Thyroid gland (tissue), 4 donors: Measurements from ENCODE around the gene CNIH1.

ENCODE experiments used
- CTCF ChIP-seq, 6 experiments: fragments of 200-600 bp in 3 of 6; fragments of 450-650 bp in 3 of 6; sonication (generic) in 3 of 6; IDR thresholded peaks; one replicate each; pipeline ENCODE4 v1.5.1; 2016 to 2019; ENCODE audit warnings: antibody characterized with exemption in 6 of 6, mild to moderate bottlenecking in 2 of 6, inconsistent platforms in 1 of 6, moderate library complexity in 1 of 6
- POLR2A ChIP-seq, 2 donors: fragments of 450-650 bp; IDR thresholded peaks; one replicate each; pipeline ENCODE4 v1.6.1; 2017; ENCODE audit warnings: antibody characterized with exemption in 2 of 2, mild to moderate bottlenecking in 2 of 2, moderate library complexity in 1 of 2

GRCh38 chr14:54472315-54472714 is 31.1 kb upstream of the CNIH1 start:
- TF ChIP-seq POLR2A (IDR thresholded peaks at IDR 0.05) (no peak), CTCF (IDR thresholded peaks at IDR 0.05) (no peak)
